ENCODE data around the gene CHD9.
A peak's percentile ranks its signal among the peaks of the same experiment; 100 is the strongest.
"Not testable (repeated sequence)": the region's sequence is repeated elsewhere in the genome, so short reads cannot be mapped to it uniquely, and the experiment has no call there.

The CHD9 gene

GRCh38 chr16:53071748-53072301, 17.0 kb downstream of the CHD9 start:
- no peak for FAIRE-seq
- DNase-seq (ENCODE audit: low spot score): no peak

DNA sequence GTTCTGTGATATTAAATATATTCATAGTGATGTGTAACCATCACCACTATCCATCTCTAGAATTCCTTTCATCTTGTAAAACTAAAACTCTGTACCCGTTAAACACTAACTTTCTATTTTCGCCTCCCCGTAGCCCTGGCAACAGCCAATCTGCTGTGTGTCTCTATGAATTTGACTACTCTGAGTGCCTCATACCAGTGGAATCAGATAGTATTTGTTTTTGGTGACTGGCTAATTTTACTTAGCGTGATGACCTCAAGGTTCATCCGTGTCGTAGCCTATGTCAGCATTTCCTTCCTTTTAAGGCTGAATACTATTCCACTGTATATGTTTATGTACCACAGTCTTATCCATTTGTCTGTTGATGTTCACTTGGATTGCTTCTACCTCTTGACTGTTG, 18.2 kb downstream of the CHD9 start:
- no peak for FAIRE-seq
- DNase-seq (ENCODE audit: low spot score): no peak

GRCh38 chr16:53074296-53074695, 19.5 kb downstream of the CHD9 start:
- not testable (repeated sequence) for FAIRE-seq

DNA sequence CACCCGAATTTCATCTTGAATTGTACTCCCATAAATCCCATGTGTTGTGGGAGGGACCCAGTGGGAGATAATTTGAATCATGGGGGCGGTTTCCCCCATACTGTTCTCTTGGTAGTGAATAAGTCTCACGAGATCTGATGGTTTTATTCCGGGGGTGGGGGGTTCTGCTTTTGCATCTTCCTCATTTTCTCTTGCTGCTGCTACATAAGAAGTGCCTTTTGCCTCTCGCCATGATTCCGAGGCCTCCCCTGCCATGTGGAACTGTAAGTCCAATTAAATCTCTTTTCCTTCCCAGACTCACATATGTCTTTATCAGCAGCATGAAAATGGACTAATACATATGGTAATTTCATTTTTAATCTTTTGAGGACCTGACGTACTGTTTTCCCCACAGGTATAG, 20.7 kb downstream of the CHD9 start:
- FAIRE-seq; DNase-seq (ENCODE audit: low spot score): not testable (repeated sequence)

More at GRCh38 chr16:53074296-53074695, 19.5 kb downstream of the CHD9 start:
- not testable (repeated sequence) for DNase-seq (ENCODE audit: low spot score)

DNA sequence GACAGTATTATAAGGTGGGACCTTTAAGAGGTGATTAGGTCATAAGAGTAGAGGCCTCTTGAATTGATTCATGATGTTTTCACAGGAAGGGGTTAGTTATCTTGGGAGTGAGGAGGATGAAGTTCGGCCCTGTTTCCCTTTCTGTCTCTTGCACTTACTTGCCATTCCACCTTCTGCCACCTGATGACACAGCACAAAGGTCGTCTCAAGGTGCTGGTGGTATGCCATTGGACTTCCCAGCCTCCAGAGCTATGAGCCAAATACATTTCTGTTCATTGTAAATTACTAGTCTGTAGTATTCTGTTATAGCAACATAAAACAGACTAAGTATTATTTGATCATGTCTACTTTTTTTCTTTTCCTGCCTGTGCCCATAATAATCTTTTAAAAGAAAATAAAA, 23.5 kb downstream of the CHD9 start:
- no peak for DNase-seq (ENCODE audit: low spot score)
- no peak for FAIRE-seq

GRCh38 chr16:53078765-53079485, 24.1 kb downstream of the CHD9 start:
- DNase-seq (ENCODE audit: low spot score) (no peak), FAIRE-seq (no peak)

- no peak for FAIRE-seq
- DNase-seq (ENCODE audit: low spot score): no peak
These were observed 25.7 kb downstream of the CHD9 start for GRCh38 chr16:53080345-53081031.

- no peak for FAIRE-seq
- no peak for DNase-seq (ENCODE audit: low spot score)
These were observed 26.2 kb downstream of the CHD9 start for GRCh38 chr16:53081032-53081424.

GRCh38 chr16:53081686-53082407, 27.1 kb downstream of the CHD9 start:
- no peak for DNase-seq (ENCODE audit: low spot score)
- FAIRE-seq: no peak

DNA sequence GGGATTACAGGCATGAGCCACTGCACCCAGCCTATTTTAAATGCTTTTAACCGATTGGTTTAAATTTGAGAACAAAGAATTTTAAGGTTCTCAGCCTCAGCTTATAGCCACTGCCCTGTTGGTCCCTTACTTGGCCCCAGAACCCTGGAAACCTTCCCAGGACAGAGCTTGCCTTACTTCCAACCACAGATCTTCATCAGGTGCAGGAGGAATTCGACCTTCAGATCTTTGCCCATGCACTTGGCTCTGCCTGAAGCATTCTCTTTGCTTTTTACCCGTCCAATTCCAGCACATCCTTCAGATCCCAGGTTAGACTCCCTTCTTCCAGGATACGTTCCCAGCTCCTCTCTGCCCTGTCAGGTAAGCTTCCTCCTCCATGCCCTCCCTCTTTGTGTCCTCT, 27.7 kb downstream of the CHD9 start:
- FAIRE-seq (no peak), DNase-seq (ENCODE audit: low spot score) (no peak)

DNA sequence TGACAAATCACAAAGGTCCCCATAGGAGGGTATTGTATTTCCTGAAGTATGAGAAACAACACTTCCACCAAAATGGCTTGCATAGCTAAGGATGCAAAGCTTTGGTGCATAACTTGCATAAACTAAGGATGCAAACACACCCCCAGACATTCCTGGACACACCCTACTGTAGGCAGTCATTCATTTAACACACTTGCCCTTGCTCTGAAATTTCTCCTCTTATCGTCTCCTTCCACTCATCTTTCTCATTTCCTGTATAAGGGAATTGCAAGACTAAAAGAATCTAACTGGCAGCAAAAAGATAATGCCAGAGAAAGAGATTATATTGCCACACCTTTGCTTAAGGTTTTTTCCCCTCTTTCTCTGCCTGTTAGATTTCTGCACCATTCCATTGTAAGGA, 28.3 kb downstream of the CHD9 start:
- DNase-seq (ENCODE audit: low spot score) (no peak), FAIRE-seq (no peak)

- DNase-seq (ENCODE audit: low spot score) (no peak), FAIRE-seq (no peak)
These were observed 29.4 kb downstream of the CHD9 start for GRCh38 chr16:53084141-53084541.

DNA sequence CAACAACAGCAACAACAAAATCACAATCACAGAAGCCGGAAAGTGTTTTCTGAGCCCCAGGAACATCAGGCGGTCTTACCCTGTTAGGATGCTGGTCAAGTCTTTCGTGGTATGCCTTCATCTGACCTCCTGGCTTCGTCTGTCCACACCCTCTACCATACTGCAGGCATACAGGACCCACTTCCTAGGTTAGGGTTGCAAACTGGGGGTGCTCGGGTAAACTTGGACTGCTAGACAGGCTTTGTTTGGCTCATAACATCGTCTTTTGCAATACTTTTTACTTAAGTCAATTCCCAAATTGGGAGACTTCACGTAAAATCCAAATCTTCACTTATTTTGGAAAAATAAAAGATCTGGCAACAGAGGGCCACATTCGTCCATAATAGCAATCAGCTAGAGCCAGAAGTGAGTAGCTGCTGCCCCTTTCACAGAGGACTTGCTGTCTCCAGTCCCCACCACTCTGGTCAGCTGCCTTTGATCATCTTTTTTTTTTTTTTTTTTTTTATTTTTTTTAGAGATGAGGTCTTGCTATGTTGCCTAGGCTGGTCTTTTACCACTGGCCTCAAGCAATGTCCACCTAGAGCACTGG, 30.0 kb downstream of the CHD9 start:
- DNase-seq (ENCODE audit: low spot score) (no peak), FAIRE-seq (no peak)

- DNase-seq (ENCODE audit: low spot score) (no peak), FAIRE-seq (no peak)
These were observed 30.6 kb downstream of the CHD9 start for GRCh38 chr16:53085369-53085843.

- no peak for FAIRE-seq
- DNase-seq (ENCODE audit: low spot score): no peak
These were observed 31.2 kb downstream of the CHD9 start for GRCh38 chr16:53085931-53086421.

DNA sequence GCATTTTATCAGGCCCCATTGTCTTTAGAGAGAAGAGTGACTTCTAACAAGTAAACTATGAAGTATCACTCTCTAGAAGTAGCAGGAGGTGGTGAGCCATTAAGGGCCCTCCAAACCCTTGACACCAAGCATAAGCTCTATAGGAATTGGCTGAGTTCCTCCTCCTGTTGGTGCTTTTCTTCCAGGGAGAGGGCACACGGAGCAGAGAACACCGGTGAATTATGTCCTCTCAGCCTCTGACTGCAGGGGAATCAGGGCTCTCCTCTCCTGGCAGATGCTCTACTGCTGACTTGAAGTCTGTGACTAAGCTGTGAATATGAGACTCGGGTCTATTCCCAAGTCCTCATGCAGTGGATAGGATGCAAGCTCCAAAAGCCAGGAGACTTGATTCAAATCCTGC, 32.3 kb downstream of the CHD9 start:
- DNase-seq (ENCODE audit: low spot score) (no peak), FAIRE-seq (no peak)

DNA sequence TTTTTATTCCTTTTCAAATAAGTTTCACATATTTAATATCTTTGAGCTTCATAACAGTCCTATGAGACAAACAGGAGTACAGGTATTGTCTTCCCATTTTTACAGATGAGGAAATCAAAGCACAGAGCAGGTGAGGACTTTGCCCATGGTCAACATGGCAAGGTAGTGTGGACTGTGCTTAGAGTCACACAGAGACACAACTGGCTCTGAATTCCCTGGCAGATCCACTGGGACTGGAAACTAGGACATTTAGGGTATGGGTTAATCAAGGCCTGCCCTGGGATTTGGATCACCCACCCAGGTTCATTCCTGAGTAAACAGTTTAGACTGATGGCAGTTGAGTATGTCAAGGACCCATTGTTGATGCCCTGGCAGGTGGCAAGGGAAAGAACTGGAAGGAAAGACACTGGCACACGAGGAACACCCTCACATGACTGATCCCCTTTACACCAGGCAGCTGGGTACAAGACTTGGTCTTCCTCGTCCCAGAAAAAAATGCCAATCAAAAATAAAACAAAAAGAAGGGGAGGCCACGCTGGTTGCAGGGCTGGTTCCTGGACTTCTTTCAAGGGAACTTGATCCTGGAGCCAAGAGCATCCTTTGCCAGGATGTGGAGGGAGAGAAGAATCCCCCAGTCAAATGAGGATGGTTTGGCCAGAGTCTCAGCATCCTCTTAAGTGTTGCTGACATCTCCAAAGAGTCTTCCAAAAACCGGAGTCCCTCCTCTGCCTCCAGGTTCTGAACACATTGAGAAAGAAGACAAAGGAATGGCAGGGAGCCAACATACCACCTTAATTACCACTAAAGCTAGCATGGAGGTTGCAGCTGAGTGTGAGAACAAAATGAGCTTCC, 34.9 kb downstream of the CHD9 start:
- FAIRE-seq: no peak
- no peak for DNase-seq (ENCODE audit: low spot score)

GRCh38 chr16:53090286-53090590, 35.4 kb downstream of the CHD9 start:
- FAIRE-seq: no peak
- no peak for DNase-seq (ENCODE audit: low spot score)

DNA sequence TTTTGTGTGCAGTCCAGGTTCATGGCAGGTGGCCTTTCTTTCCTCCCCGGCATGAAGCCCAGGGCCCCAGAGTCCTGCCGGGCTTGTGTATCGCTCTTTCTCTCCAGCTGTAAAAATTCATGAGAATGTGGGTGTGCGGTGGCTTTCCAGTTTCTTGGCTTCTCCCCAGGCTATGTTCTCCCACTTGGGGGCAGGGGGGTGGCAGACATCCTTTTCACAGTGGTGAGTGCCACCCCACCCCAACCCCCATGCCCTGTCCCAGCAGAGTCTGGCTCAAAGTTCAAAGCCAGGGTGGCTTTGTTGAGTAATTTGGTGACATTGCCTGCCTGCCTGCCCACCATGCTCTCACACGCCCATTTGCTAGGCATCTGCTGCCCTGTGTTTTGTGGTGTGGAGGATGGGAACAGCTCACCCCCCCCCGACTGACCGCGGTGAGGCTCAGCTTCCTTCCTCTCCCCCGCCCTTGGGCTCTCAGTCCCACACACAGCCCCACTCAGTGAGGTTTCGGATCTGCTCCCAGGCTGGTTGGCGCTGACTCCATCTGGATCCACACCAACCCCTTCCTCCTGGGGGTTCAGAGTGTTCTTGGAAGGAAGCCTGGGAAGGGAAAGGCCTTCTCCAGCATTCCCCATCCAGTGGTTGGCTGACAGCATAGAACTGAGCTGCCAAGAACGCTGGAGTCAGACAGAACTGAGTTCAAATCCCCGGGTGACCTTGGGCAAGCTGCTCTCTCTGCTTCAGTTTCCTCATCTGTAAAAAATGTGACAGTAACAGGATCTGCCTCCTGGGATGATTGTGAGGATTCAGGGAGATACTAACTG, 36.0 kb downstream of the CHD9 start:
- FAIRE-seq: no peak
- peak; percentile 17 for DNase-seq (ENCODE audit: low spot score)

All from RCC 7860 (cell line).